T-helper 2 cell treated with Interferon-gamma antibody and Interleukin-4, amounts not matched to agents 100 ng/mL and 5 ng/mL, for 36 hours (primary cell): ENCODE measurements around the gene CKAP2L. TPM values are rescaled to one million over a fixed set of nuclear protein-coding genes. Genes with fewer than 3 reads are reported as not detected.

Source experiments
- intact Hi-C: fragments of 100-400 bp; cut with micrococcal nuclease; formaldehyde crosslinking; loops from one replicate; pipeline ENCODE4 v1.15.1; 2023
- total RNA-seq: library from RNA; stranded (reverse); gene quantifications from 2 replicates; pipeline ENCODE4 v1.2.3, GENCODE V29; 2022

Gene CKAP2L
- total RNA-seq, 1 donor from 2014 or later = 49.6 TPM

DNA sequence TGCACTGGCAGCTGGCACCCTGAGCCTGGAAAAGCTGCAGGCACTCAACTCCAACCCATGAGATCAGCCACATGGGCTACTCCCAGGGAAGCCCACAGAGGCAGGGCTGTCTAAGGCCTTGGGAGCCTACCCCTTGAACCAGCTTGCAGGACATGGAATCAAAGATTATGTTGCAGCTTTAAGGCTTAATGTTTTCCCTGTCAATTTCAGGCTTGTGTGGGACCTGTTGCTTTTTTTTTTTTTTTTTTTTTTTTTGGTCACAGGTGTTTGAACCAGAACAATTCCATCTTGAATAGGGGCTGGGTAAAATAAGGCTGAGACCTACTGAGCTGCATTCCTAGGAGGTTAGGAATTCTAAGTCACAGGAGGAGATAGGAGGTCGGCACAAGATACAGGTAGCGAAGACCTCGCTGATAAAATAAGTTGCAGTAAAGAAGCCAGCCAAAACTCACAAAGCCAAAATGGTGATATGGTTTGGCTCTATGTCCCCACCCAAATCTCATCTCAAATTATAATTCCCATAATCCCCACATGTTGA is 27.4 kb upstream of the CKAP2L start:
- intact Hi-C loops = no loop called here

DNA sequence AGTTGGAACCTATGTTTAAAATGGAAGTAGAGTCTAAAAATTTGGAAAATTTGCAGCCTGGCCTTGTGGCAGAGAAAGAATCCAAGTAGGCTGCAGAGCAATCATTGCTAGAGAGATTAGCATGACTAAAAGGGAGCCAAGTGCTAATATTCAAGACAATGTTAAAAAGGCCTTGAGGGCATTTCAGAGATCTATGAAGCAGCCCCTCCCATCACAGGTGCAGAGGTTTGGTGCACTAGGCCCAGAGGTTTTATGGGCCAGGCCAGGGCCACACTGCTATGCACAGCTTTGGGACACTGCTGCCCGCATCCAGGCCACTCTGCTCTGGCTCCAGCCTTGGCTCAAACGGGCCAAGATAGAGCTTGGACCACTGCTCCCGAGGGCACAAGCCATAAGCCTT is 26.6 kb upstream of the CKAP2L start:
- intact Hi-C loops = no loop called here

DNA sequence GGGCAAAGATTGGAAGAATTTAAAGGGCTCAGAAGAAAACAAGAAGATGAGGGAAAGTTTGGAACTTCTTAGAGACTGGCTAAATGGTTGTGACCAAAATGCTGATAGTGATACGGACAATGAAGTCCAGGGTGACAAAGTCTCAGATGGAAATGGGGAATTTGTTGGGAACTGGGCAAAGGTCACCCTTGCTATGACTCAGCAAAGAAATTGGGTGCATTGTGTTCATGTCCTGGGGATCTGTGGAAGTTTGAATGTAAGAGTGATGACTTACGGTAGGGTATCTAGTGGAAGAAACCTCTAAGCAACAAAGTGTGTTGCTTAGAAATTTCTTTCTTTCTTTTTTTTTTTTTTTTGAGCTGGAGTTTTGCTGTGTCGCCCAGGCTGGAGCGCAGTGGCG is 25.9 kb upstream of the CKAP2L start:
- intact Hi-C loops = no loop called here

DNA sequence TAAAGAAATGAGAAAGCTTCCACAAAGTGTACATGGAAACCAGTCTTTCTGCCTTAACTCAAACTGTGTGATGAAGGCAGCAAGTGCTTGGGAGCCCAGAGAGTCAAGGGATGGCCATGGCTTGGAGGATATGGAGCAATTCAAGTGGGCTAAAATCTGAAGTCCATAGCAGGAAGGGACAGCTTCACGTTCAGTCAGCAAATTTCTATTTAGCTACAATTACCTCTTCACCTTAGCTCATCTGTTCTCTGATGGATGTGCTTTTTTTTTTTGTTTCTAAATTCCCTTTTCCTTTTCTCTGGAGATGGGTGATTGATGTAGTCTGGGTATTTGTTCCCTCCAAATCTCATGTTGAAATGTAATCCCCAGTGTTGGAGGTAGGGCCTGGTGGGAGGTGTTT is 24.8 kb upstream of the CKAP2L start:
- intact Hi-C loops = no loop called here

DNA sequence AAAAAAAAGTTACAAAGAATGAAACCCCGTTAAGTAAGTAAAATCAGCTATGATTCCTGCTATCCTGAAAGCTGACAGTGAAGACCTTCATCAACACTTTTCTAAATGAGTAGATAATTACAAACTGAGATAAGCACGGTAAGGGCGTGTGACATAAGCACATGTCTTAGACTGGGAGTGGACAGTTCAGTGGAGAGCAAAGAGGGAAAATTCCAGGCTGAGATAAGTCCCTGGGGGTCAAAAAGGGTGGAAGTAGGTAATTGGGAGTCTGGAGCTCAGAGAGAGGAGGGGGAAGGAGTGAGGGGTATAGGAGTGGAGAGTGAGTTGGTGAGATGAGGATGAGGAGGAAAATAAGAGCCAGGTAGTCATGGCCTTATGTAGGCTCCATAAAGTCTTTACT is 24.2 kb upstream of the CKAP2L start:
- intact Hi-C loops = no loop called here

DNA sequence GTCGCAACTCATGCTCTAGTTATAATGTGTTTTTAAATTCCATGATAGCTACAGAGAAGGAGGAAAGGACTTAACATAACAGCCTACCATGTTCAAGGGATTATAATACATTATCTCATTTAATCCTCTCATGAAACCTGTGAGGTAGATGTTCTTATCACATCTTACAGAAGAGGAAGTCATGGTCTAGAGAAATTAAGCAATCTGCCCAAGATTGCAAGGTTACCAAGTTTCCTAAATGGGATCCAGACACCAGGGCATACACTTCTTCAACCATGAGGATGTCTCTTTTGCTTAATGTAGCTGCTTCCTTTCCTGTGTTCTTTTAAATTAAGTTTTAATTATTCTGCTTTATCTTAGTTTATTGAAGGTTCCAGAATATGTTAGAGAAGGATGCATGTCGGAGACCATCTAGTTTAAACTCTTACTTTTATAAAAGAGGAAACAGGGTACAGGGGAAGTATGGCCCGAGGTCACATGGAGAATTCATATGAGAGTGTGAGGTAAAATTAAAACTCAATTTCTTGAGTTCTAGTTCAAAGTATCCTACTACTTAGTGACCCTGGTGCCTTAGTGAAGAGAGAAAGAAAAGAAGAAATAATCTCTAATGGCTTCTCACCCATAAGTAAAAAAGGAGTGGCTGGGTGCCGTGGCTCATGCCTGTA is 23.5 kb upstream of the CKAP2L start:
- intact Hi-C loops = no loop called here

DNA sequence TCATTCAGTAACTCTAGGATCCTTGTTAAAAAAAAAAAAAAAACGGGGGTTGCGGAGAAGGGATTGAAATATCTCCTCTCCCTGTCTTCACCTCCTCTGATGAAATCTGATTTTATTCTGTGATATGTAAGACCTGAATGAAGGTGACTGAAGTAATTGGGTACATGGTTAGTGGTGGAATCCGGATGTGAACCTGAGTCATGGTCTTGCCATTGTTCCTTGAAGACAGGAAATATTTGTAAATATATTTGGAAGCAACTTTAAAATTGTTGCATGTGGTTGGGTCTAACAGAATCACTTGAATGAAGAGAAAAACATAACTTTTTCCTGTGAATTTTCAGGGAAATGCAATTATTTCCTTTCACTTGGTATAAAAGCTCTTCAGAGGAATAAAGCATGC is 22.9 kb upstream of the CKAP2L start:
- intact Hi-C loops = no loop called here

DNA sequence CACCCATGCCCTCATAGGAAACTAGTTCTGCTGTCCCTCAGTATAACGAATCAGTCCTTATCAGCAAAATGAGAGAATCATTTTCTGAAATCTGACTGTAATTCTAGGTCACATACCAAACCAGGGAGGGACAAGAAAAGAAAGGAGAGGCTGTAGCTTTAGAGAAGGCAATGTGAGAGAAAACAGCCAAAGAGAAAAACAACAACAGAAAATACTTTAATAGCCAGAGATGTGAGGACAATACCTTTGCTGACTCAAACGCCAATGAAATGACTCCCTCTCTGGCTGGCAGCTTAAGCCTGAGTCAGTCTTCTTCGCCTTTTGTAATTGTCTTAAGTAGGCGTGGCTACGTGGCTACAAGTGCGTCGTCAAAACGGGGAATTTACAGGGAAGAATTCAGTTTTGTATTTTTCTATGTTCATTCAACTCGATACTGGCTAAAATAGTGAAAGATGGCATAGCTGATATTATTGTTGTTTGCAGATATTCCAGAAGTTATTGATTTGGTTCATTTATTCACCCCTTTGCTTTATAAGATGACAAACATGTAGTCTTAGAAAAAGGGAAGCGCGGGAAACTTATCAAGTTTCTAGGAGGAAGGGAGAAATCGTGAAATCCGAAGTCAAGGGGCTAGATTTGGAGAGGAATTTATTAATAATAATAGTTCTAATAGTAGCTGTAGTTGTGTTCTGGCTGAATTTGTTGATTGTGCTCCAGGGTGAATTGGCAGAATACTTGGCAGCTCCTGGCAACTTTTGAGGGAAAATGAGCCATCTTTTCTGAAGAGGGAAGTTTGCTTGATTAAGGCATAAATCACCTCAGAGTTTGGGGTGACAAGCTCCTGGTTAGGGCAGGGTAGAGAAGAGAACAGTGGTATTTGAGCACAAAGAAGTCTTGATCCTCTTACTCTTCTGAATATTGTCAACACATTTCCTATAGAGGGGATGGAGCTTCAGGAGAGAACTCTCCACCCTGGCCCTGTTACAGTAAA is 20.1 kb upstream of the CKAP2L start, which contains the start of gene IL1A:
IL1A (minus strand) TSS at position 295 of the 991 bp plus-strand sequence. CDS start 723 bp downstream, outside the sequence.
- intact Hi-C loops = no loop called here

DNA sequence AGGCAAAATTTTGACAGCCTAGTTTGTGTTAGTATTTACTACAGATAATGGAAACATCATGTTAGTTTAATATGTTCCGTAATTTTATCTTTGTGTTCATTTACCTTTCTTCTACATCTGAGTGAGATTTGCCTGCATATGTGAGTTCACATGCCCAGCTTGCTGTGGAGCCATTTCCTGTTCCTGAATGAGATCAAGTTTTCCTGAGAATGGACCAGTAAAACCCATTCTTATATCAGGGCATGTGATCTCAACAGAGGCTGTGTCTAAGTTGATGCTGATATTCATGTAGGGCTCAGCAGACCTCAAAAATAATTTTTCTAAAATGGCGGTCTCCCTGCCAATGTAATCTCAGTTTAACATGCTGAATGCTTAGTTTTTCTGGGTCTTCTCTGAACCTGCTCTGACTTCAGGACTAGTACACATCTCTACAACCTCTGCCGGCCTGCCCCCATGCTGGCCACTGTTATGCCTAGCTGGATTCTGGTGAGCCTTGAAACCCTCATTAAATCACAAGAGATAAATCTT is 18.8 kb upstream of the CKAP2L start:
- intact Hi-C loops = no loop called here

DNA sequence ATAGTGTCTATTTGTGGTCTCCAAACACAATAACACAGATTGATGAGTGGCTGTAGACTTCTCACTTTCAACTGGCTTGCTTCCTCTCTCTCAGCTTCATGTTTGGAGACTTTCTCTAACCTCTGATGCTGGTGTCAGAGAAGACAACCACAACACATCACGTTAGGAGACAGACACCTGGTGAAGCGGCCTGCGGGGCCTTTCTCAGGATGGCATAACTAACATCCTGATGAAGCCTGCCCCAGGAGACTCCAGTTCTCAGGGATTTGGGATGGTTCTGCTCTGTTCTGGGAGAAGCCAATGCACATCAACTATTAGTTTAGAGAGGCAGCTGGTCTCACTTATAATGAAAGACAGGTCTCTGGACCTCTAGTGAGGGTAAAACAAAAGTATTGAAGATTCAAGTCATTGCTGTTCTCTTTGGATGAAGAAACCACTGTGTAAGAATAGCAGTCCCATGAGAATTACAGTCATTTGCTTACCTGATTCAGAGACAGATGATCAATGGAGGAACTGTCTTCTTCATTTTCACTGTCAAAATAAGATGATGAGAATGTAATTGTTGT is 17.9 kb upstream of the CKAP2L start:
- intact Hi-C loops = no loop called here

DNA sequence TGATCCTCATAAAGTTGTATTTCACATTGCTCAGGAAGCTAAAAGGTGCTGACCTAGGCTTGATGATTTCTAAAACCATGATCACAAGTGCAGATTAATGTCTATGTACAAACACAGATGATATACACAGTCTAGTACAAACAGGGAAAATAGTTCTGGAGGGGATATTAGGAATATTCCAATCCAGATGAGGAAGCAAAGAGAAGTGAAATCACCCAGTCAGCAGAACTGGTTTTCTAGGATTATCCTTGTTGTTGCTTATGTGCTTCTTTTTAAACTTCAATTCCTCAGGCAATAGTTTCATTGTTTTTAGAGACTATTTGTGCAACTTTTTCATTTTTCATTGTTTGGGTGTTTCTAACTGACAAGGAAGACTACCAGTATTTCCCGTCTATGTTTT is 15.2 kb upstream of the CKAP2L start:
- intact Hi-C loops = no loop called here

DNA sequence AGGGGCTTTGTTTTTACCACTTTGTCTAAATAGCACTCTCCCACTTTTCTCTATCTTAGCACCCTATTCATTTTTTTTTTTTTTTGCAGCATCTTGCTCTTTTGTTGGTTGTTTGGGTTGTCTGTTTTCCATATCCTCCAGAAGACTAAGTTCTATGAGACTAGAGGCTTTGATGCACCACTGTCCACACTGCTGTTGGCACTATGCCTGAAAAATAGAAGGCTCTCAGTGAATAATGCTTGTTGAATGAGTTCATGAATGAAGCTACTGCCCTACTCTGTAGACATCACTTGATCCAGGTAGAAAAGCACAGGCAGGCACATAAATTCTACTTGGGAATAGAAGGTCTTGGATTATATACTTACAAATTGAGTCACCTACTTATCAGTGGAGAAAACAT is 12.6 kb upstream of the CKAP2L start:
- intact Hi-C loops = no loop called here

DNA sequence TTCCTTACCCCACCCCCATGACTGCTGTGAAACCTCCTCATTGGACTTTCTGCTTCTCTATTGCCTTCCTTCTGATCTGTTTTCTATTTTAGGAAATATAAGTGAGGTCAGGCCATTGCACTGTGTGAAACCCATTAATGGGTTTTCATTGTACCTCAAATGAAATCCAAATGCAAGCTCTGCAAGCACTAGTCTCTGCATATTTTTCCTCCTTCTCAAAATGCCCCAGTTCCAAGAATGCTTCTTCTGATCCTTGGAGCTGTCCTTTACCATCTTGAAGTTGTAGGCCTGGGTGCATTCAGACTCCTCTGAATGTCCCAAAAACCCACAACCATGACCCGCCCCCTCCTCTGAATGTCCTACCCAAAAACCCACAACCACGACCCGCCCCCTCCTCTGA is 11.7 kb upstream of the CKAP2L start:
- intact Hi-C loops = no loop called here

DNA sequence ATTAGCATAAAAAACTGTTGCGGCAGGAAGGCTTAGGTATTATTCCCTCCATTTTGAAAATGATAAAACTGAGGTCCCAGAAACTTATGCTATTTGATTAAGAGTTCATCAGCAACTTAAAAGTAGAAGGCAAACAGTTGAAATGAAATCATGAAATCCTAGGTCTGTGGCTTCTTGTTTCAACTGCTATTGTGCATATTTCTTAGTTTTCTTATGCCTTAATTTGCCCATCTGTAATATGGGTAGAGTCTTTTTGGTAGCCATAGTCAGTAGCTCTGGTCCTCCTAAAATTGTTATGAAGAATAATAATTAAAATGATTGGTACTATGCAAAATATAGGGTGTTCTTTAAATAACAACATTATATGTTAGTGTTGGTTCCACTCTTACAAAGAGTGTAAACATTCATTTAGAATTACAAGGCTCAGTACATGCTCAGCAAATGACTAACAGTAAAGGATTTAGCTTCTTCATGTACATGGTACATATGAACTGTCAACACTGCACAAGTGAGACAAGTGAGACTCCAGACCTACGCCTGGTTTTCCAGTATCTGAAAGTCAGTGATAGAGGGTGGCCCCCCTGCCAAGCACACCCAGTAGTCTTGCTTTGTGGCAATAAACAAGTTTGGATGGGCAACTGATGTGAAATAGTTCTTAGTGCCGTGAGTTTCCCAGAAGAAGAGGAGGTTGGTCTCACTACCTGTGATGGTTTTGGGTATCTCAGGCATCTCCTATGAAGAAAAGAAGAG is 10.3 kb upstream of the CKAP2L start:
- intact Hi-C loops = no loop called here

DNA sequence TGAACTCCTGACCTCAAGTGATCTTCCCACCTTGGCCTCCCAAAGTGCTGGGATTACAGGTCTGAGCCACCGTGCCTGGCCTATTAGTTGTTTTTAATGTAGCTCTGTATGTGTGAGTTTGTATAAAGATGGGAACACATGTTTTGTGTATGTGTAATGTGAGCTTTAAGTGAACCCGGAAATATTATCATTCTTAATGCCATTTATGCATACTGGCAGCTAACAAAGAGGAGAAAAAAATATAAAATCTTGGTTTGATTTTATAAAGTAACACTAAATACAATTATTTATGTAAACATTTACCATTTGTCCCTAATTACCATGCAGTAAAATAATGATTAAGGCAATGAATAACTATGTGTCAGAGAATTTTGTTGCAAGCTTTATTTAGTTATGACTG is 9.1 kb upstream of the CKAP2L start:
- intact Hi-C loops = no loop called here

DNA sequence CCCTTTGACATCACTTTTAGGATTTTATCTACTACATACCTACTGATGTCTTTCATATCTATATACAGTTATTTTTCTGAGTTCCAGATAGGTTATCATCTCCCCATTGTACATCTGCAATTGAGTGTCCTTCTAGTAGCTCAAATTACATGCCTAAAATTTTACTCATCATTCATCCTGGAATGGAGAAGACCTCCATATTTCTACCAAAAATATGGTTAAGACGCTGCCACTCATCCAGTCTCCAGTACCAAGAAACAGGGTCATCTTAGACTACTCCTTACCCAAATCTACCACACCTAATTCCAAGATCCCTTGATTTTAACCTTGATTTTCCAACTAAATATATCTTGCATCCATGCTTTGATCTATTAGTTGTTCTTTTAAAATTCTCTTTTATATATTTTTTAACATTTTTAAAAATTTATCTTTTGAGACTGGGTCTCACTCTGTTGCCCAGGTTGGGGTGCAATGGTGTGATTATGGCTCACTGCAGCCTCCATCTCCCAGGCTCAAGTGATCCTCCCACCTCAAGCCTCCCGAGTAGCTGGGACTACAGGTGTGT is 8.6 kb upstream of the CKAP2L start:
- intact Hi-C loops = no loop called here

DNA sequence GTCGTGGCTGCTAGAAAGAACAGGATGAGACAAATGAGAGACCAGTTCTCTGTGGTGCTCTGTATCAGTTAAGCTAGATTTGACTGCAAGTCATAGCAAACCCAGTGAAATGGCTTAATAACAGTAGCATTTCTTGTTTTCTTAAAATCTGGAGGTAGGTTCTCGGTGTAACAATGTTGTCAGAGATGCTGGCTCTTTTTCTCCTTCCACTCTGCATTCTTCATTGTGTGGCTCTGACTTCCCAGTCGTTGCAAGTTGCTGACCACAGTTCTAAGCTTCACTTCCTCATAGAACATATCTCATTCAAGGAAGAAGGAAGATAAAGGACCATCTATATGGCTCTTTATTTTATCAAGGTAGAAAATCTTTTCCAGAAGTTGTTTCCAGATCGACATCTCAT is 7.9 kb upstream of the CKAP2L start:
- intact Hi-C loops = no loop called here

DNA sequence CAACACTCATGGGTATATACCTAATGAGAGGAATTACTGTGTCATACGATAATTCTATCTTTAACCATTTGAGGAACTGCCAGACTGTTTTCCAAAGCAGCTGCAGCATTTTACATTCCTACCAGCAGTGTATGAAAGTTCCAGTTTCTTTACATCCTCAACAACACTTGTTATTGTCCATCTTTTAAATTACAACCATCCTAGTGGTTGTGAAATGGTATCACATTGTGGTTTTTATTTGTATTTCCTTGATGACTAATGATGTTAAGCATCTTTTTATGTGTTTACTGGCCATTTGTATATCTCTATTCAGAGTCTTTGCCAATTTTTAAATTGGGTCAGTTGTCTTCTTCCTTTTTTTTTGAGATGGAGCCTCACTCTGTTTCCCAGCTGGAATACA is 4.0 kb upstream of the CKAP2L start:
- intact Hi-C loops = loop anchor here (10.0 kb wide), 2 partner anchors 406 to 714 kb away; partner anchors contain the start of genes PSD4 and TMEM87B

DNA sequence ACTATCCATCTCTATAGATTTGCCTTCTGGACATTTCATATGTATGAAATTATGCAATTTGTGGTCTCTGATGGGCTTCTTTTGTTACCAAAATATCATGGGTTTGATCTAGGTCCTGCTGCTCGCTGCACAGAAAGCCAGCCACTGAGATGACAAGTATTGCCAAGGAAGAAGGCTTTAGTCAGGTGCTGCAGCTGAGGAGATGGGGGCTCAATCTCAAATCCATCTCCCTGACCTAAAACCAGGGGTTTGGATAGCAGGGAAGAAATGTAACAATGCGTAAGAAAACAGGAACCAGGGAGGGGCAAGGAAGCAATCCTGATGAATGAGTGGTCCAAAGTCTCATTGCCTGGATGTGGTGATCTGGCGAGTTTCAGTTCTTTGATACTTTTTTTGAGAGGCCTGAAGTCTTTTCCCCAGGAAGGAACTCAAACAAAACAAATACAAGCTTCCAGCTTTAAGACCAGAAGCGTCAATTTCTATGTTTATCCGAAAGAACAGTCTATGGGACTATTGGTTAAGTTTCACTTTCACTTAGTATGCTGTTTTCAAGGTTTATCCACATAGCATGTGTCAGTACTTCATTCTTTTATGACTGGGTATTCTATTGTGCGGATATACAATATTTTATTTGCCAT is 3.4 kb upstream of the CKAP2L start:
- intact Hi-C loops = loop anchor here (10.0 kb wide), 2 partner anchors 407 to 713 kb away; partner anchors contain the start of genes PSD4 and TMEM87B

DNA sequence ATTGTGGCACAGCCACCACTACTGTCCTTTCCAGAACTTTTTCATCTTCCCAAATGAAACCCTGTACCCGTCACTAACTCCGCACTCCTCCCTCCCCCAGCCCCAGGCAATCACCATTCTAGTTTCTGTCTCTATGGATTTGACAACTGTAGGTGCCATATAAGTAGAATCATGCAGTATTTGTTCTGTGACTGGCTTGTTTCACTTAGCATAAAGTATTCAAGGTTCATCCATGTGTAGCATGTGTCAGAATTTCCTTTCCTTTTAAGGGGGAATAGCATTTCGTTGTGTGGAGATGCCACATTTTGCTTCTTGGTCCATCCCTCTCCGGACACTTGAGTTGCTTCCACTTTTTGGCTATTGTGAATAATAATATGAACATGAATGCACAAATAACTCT is 842 bp upstream of the CKAP2L start:
- intact Hi-C loops = loop anchor here (2.0 to 10.0 kb wide), 3 partner anchors 38 to 710 kb away; partner anchors contain the start of genes PSD4 and TMEM87B
